HG03060 (cell line): ENCODE results near the gene CDKN2C.
"Not testable (repeated sequence)": the region's sequence is repeated elsewhere in the genome, so short reads cannot be mapped to it uniquely, and the experiment has no call there.

Source experiments
- ATAC-seq: cut with Tn5 transposase; IDR thresholded peaks from one replicate; pipeline ENCODE4 v1.9.1; 2021; ENCODE audit warnings: low read depth, moderate number of reproducible peaks; ENCODE audit not compliant: unreplicated experiment

The CDKN2C gene

GRCh38 chr1:50978144-50978851 lies 8.3 kb downstream of the CDKN2C start:
- no peak for ATAC-seq

DNA sequence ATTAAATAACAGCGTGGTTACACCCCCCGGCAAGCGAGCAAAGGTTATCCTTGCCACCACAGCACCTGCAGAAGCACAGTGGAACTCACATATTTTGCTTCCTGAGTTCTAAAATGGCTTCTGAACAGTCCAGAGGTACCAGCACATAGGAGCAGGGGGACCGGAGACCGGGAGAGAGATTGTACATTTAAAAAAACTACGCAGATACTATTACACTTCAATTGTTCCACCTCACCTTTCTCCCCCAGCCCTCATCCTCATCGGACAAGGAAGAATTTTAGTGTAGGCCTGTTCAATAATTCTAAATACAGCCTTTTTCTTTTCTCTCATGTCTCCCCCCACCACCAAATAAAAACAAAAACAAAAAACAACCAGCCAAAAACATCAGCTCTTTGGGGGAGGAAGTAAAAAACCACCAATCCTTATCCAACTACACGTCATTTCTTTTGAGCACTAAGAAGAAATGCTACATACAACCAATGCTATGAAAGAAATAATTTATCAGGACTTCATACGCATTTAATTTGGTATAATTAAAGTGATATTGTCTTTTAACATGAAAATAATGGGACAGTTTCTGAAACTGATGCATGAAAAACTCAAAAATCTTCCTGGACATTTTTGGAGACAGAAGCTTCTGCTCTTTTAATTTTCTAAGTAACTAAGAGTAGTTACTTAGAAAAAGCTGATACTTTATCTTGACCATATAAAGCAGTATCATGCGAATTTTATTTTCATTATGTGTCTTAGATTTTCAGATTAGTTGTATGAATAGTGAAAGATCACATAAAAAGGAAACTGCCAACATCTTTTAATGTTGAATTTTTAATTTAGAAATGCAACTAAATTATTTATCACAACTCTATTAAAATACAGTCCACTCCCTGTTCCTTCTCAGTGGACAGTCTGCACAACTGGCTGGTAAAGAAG lies 9.1 kb downstream of the CDKN2C start:
- ATAC-seq, result no peak

DNA sequence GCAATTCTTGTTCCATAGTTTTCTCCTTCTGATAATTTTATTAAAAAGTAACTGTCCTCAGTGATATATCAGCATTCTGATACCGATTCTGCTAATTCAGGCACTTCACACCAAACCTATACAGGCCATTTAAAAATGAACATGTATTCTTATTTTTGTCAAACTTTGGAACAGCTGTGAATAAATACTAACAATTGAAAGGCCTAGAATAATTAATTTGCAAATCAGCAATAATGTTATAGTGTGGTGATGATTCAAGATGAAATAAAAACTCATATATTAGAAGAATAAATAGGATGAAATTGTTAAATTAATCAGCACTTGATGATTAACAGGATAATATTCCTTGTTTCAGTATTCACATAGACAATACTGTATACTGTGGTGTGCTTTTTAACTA lies 9.9 kb downstream of the CDKN2C start:
- ATAC-seq, result no peak

- no peak for ATAC-seq
Measured at GRCh38 chr1:50980505-50980904, 10.5 kb downstream of the CDKN2C start.

- ATAC-seq, result no peak
Measured at GRCh38 chr1:50981741-50982140, 11.7 kb downstream of the CDKN2C start.

DNA sequence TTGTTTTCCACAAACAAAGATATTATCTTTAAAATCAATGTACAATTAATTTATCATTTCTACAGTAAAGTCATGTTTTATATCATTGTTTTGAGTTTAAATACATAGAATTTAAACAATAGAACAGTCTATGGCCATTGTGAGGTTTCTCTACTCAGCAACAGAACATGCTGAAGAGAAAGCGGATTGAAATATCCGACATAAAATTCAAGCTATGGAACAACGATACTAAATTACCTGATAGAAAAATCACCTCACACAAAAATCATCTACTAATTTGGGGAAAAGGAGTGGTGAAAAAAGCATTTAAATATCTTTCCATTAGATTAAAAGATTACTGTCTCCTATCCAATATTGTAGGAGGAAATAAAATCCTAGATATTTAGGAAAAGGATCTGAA lies 12.6 kb downstream of the CDKN2C start:
- ATAC-seq, result no peak

DNA sequence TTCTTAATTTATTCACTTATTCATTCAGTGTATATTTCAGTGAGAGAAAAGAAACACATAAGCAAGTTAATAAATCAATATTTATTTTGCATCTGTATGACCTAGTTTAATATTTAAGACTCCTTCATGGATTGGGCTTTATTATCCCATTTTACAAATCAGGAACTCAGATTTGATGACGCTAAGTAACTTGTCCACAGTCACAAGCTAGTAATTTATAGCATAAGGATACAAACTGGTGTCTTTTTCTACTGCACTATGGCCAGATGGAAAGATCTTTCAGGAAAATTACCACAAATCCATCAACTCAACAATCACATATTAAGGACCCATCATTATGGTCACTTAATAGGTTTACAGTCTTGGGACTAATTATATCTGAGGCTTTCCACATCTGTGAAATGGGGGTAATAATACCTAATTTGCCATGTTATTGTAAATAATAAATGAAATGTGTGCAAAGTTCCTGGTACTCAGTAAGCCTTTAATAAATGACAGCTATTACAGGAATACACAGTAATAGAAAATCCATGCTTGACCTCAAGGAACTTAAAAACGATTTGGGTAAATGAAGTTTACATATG lies 13.3 kb downstream of the CDKN2C start:
- ATAC-seq, result no peak

DNA sequence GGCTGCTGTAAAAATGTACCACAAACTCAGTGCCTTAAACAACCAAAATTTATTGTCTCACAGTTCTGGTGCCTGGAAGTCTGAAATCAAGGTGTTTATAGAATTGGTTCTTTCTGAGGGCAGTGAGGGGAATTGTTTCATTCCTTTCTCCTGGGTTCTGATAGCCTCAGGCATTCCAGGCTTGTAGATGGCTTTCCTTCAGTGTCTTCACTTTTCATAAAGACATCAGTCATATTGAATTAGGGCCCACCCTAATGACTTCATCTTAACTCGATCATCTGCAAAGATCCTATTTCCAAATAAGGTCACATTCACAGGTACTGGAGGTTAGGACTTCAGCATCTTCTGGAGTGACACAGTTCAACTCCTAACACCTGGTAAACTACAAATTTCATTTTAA lies 15.0 kb downstream of the CDKN2C start:
- no peak for ATAC-seq

DNA sequence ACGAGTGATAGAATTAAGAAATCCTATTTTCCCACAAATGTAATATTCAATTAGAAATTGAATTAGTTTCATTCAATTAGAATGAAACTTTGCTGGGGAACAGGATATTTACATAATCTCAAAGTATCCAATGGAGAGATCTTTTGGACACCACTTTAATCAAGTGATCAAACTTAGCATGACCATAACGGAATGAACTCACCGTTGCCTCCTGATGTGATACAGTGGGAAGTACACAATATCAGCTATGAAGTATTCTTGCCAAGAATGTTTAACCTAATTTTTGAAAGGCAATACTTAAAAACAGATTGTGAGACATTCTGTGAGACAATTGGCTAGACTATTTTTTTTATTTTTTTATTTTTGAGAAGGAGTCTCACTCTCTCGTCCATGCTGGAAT lies 16.6 kb downstream of the CDKN2C start:
- no peak for ATAC-seq

DNA sequence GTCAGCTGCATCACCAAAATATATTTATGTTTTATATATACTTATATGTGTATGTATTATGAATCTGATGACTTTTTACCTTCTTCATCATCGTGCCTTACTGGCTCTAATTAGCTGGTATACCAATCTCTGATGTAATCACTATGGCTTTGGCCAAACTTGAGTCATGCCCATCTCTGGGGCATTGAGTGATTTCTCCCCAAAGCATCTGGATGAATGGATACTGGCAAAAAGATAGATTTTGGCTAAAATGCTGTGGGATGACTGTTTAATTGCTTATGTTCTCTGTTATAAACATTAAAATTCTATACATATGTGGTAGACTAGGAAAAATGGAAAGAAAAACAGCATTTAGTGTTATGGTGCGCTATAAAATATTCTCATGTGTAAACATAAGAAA lies 19.6 kb downstream of the CDKN2C start:
- no peak for ATAC-seq

DNA sequence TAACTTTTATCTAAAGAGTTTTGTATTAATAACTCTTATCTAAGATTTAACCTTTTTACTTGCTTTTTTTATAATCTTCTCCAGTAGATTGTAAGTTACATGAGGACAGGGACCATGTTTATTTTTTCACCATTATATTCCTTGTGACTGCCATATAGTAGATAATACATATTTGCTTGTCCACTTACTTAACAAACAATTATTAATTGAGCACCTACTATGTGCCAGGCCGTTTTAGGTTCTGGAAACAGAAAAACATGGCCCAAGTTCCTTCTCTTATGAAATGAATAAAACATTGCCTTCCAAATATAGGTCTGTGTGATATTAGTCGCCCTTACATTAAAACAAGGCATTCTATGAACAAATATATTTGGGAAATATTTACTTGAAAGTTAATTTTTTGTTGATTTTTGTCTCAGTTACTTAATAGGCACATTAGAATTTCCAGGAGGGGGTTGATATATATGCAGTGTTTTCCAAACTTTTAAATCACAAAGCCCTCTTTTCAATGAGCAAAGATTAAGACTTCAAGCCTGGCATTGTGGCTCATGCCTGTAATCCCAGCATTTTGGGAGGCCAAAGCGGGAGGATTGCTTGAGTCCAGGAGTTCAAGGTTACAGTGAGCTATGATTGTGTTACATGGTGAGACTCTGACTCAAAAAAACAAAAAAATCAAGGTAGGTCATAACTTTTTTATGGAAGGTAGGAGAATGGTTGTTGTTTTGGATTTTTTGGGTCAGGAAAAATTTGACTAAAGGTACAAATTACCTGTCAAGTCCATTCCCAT lies 22.7 kb downstream of the CDKN2C start:
- no peak for ATAC-seq

DNA sequence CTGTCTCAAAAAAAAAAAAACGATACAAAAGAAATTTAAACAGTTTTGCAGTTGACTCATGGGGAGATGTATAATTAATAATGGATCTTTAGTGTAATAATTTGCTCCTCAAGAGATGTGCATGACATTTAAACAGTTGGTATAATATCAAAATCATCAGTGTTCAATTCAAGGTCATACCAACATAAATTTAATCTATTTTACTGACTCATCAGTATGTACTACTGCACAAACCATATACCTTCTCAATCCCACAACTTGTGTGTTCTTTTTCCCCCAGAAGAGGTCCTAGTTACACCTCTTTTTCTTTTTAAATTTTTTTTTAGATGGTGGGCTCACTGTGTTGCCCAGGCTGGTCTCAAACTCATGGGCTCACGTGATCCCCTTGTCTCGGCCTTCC lies 23.6 kb downstream of the CDKN2C start:
- ATAC-seq, result no peak

DNA sequence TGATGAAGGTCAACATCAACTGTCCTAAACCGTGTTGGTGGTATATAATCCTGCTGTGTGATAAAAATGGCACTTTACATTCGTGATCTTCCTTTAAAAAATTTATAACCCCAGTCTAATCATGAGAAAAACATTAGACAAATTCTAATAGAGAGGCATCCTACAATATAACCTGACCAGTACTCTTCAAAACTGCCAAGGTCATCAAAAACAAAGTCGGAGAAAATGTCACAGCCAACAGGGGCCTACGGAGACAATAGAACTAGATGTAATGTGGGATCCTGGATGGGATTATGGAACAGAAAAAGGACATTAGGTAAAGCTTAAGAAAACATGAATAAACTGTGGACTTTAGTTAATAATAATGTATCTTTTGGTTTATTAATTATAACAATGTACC lies 25.0 kb downstream of the CDKN2C start:
- no peak for ATAC-seq

DNA sequence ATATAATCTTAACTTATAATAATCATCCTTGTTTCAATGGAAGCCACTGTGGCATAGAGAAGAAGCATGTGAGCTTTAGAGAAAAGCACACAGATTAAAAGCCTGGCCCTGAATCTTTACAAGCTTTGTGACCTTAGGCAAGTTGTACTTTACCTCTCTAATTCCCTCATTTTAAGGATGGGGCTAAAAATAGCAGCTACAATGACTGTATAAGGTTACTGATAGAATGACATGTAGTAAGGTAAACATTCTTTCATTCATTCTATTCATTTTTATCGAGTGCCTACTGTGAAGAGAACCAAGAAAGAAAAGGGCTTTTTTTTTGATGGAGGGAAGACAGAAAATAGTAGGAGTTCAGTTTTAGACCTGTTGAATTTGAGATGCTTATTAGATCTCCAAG lies 25.6 kb downstream of the CDKN2C start:
- ATAC-seq, result no peak

GRCh38 chr1:50996083-50996482 lies 26.0 kb downstream of the CDKN2C start:
- ATAC-seq, result no peak

GRCh38 chr1:50999375-50999774 lies 29.3 kb downstream of the CDKN2C start:
- ATAC-seq, result not testable (repeated sequence)

DNA sequence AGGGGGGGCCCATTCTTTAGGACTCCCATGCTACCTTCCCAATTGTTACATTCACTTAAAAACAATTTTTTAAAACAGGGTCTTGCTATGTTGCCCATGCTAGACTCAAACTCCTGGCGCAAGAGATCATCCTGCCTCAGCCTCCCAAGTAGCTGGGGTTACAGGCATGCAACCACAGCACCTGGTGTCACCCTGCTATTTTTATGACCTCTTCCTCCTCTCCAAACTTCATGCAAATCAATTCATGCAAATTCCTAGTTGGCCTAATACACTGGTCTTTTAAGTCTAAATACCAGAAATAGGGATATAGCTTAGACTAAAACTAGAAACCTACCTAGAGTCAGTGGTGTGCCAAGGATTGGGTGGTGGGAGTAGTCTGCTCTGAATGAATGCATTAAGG lies 30.1 kb downstream of the CDKN2C start:
- ATAC-seq, result no peak

GRCh38 chr1:51000651-51001050 lies 30.6 kb downstream of the CDKN2C start:
- ATAC-seq, result no peak

DNA sequence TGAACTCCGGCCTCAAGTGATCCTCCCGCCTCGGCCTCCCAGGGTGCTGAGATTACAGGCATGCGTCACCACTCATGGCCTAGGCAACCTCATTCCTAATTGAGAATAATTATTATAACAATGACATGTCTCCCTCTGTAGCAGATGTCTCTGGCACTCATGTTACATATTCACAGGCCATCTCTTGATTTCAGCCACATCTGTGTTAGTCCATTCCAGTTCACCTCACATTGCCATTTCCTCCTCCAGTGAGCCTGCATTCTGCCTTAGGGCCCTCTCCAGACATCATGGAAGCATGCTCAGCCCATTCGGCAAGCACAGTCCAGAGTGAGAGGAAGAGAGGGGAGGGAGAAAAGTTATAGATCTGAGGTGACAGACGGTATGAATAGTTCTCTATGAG lies 32.5 kb downstream of the CDKN2C start:
- no peak for ATAC-seq

DNA sequence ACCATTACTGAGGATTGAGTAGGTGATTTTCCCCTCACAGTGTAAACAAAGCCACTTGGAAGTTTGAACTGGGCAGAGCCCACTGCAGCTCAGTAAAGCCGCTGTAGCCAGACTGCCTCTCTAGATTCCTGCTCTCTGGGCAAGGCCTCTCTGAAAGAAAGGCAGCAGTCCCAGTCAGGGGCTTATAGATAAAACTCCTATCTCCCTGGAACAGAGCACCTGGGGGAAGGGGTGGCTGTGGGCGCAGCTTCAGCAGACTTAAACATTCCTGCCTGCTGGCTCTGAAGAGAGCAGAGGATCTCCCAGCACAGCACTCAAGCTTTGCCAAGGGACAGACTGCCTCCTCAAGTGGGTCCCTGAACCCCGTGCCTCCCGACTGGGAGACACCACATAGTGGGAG lies 35.5 kb downstream of the CDKN2C start:
- not testable (repeated sequence) for ATAC-seq

DNA sequence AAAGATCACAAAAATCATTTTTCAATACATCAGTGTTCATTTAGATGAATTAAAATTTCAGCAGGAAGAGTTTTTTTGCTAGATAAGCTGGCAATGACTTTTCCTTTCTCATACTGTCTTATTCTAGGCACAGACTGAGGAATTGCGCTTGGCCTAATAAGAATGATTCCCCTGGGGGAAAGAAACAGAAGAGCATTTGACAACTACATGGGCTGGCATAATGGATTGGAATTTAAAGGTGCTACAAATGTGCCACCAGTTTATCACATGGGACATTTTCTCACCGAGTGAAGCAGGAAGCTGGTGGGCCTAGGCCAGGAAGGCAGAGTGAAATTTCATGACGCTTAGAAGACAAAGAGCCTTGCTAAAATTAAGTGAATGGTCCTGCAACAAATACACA lies 39.3 kb downstream of the CDKN2C start:
- ATAC-seq, result no peak
